Parathyroid adenoma (tissue), 2 donors: ENCODE measurements around the gene CDC45.

Source experiments
- H2AFZ ChIP-seq: fragments of 300-600 bp; sonication (generic); one replicate; pipeline ENCODE4 v1.7.0; 2017; ENCODE audit warnings: antibody characterized with exemption, mild to moderate bottlenecking
- H3K27ac ChIP-seq: fragments of 300-600 bp; sonication (generic); one replicate; pipeline ENCODE4 v1.7.0; 2017
- H3K27me3 ChIP-seq: fragments of 300-600 bp; sonication (generic); one replicate; pipeline ENCODE4 v1.7.0; 2017; ENCODE audit warnings: low read length; ENCODE audit not compliant: control insufficient read depth, insufficient read depth
- H3K36me3 ChIP-seq: fragments of 300-600 bp; sonication (generic); one replicate; pipeline ENCODE4 v1.7.0; 2017; ENCODE audit warnings: low read length; ENCODE audit not compliant: control insufficient read depth, insufficient read depth
- H3K4me1 ChIP-seq: fragments of 300-600 bp; sonication (generic); one replicate; pipeline ENCODE4 v1.7.0; 2017; ENCODE audit warnings: control low read depth
- H3K4me2 ChIP-seq: fragments of 300-600 bp; sonication (generic); one replicate; pipeline ENCODE4 v1.7.0; 2017; ENCODE audit warnings: low read length
- H3K4me3 ChIP-seq: fragments of 300-600 bp; sonication (generic); one replicate; pipeline ENCODE4 v1.7.0; 2017; ENCODE audit warnings: low read depth, low read length
- H3K79me2 ChIP-seq: fragments of 300-600 bp; sonication (generic); one replicate; pipeline ENCODE4 v1.7.0; 2017; ENCODE audit warnings: control low read depth
- H3K9ac ChIP-seq: fragments of 300-600 bp; sonication (generic); one replicate; pipeline ENCODE4 v1.7.0; 2017; ENCODE audit warnings: mild to moderate bottlenecking
- H3K9me3 ChIP-seq: fragments of 300-600 bp; sonication (generic); one replicate; pipeline ENCODE4 v1.7.0; 2017; ENCODE audit warnings: low read length; ENCODE audit not compliant: control insufficient read depth
- TF ChIP-seq, protein P1 (sequence below): fragments of 300-600 bp; sonication (generic); IDR thresholded peaks from one replicate; pipeline ENCODE4 v1.7.0; 2017; ENCODE audit warnings: antibody characterized with exemption, mild to moderate bottlenecking
- donor health status: primary hyperparathyroidism.

CDC45 gene

DNA sequence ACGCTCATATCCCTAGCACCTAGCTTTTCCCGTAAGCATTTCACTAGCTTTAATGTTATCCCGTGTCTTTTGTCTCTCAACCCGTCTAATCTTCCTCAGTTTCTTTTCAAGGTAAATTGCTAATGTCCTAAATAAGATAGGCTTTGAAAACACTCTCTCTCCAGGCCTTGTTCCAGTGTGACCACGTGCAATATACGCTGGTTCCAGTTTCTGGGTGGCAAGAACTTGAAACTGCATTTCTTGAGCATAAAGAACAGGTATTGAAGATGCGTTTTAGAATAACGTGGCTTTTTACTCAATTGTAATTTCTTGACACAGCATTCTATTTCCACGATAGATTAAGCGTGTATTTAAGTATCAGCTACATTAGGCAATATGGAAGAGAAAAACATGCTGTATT, 1.1 kb downstream of the CDC45 start:
- H3K4me2 ChIP-seq: no peak overlapping the region
- no peak overlapping the region for H2AFZ ChIP-seq
- no peaks in the 10 kb centered on the region for H3K36me3 ChIP-seq
- H3K79me2 ChIP-seq: peaks cover 6% of the 10 kb centered on the region
- H3K27me3 ChIP-seq: no peaks in the 10 kb centered on the region
- H3K4me3 ChIP-seq: no peak overlapping the region
- H3K9ac ChIP-seq: no peak overlapping the region
- H3K4me1 ChIP-seq: peaks cover 4% of the 10 kb centered on the region
- H3K27ac ChIP-seq: no peak overlapping the region
- TF ChIP-seq, protein P1, sequence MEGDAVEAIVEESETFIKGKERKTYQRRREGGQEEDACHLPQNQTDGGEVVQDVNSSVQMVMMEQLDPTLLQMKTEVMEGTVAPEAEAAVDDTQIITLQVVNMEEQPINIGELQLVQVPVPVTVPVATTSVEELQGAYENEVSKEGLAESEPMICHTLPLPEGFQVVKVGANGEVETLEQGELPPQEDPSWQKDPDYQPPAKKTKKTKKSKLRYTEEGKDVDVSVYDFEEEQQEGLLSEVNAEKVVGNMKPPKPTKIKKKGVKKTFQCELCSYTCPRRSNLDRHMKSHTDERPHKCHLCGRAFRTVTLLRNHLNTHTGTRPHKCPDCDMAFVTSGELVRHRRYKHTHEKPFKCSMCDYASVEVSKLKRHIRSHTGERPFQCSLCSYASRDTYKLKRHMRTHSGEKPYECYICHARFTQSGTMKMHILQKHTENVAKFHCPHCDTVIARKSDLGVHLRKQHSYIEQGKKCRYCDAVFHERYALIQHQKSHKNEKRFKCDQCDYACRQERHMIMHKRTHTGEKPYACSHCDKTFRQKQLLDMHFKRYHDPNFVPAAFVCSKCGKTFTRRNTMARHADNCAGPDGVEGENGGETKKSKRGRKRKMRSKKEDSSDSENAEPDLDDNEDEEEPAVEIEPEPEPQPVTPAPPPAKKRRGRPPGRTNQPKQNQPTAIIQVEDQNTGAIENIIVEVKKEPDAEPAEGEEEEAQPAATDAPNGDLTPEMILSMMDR: no peak
- H3K9me3 ChIP-seq: no peaks in the 10 kb centered on the region

DNA sequence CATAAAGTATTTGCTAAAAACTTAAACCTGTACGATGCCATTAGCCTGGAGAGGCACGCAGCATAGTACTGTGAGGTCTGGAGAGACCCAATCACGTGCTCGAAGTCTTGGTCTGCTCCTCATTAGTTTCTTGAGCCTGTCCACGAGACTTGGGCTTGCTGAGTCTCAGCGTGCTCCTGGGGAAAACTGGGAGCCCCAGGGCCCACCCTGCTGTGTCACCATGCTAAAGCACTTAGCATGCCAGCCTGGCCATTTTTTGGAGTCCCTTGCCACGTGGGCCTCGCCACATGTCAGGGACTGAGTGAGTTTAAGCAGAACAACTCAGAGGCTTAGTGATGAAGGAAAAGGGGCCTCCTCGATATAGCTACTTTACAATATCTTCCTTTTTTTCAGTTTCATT, 2.6 kb downstream of the CDC45 start:
- Histone ChIP-seq H3K9ac (no peak overlapping the region), H3K36me3 (no peaks in the 10 kb centered on the region), H3K4me2 (no peak overlapping the region), H2AFZ (no peak overlapping the region), H3K4me3 (no peak overlapping the region), H3K27me3 (no peaks in the 10 kb centered on the region), H3K4me1 (peaks cover 4% of the 10 kb centered on the region), H3K79me2 (peaks cover 6% of the 10 kb centered on the region), H3K9me3 (no peaks in the 10 kb centered on the region), H3K27ac (no peak overlapping the region)
- TF ChIP-seq, protein P1: no peak

DNA sequence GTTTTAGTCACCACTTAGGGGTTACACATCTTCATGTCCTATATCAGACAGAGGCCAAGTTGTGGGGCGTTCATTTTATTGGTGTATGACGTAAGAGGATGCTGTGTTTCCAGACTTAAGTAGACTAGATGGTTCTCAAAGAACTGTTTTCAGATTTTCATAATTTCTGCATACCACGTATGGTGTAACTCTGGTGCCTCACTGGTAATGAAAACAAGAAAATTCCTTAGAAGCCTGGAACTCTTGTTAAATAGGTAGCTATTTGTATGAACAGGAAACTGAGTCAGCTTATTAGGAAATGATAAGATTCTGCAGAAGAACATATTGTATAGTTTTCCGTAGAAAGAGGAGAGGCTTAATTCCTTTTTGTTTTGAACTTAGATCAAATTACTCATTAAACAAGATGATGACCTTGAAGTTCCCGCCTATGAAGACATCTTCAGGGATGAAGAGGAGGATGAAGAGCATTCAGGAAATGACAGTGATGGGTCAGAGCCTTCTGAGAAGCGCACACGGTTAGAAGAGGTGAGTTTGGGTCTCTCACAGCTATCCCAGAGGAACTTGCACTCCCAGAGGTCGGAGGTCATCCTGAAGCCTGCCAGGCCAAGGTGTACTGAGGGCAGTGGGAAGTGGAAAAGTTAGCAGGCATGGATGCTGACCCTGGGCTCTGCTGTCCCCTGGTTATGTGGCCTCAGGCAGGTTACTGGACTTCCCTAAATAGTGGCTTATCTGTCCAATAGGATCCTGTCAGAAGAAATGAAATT, 3.9 kb downstream of the CDC45 start:
- H3K9ac ChIP-seq: no peak overlapping the region
- no peaks in the 10 kb centered on the region for H3K79me2 ChIP-seq
- no peak overlapping the region for H3K27ac ChIP-seq

DNA sequence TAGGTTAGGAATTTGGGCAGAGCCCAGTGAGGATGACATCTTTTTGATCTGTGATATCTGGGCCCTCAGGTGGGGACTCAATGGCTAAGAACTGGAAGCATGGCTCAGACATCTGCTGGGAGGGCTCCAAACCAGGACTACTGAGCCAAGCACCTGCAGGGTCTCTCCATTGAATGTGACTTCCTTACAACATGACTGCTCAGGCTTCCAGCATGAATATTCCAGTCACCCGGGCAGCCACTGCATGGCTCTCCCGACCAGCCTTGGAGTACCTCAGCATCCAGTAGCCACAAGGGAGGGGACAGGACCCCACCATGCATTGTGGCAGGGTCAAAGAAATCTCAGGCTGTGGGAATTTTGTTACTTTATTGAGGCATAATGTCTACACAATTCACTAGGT, 8.6 kb downstream of the CDC45 start:
- no peak overlapping the region for H3K27ac ChIP-seq
- H3K9ac ChIP-seq: no peak overlapping the region
- no peaks in the 10 kb centered on the region for H3K79me2 ChIP-seq
- no peaks in the 10 kb centered on the region for H3K27me3 ChIP-seq
- no peak overlapping the region for H3K4me3 ChIP-seq
- no peak overlapping the region for H2AFZ ChIP-seq
- no peaks in the 10 kb centered on the region for H3K4me1 ChIP-seq
- no peak overlapping the region for H3K4me2 ChIP-seq
- H3K9me3 ChIP-seq: no peaks in the 10 kb centered on the region
- TF ChIP-seq, protein P1: no peak
- H3K36me3 ChIP-seq: no peaks in the 10 kb centered on the region

More for the DNA sequence above, 3.9 kb downstream of the CDC45 start:
- H2AFZ ChIP-seq: no peak overlapping the region
- TF ChIP-seq, protein P1: no peak
- H3K9me3 ChIP-seq: no peaks in the 10 kb centered on the region
- H3K4me3 ChIP-seq: no peak overlapping the region
- no peaks in the 10 kb centered on the region for H3K4me1 ChIP-seq
- no peaks in the 10 kb centered on the region for H3K27me3 ChIP-seq
- H3K36me3 ChIP-seq: no peaks in the 10 kb centered on the region
- no peak overlapping the region for H3K4me2 ChIP-seq
